ENCODE results near the gene ALDH2.
"Not testable (repeated sequence)": the region's sequence is repeated elsewhere in the genome, so short reads cannot be mapped to it uniquely, and the experiment has no call there.

Gene ALDH2

DNA sequence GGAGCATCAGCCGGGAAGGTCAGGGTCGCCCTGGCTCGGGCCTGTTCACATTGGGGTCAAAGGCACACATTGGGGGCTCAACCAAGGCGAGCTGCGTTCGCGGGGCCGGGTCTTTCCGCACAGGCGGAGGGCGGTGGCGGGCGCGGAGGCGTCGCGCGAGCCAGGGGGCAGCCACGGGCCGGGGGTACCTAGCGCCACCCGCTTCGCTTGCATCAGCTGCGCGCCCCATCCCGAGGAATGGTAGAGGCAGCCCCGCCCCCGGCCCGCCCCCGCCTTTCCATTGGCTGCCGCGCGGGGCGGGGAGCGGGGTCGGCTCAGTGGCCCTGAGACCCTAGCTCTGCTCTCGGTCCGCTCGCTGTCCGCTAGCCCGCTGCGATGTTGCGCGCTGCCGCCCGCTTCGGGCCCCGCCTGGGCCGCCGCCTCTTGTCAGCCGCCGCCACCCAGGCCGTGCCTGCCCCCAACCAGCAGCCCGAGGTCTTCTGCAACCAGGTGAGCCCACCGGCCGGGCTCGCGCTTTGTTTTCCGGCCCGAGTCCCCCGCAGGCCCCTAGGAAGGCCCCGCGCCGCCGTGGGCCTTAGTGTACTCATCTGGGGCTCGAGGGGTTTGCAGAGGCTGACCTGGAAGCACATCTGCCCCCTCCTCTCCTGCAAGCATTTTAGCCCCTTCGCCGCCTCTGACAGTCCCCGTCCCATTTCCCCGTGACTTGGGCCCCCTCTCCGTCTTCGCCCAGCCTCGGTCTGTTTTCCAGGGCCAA lies at the start of gene ALDH2:
Gene ALDH2 (plus strand): TSS at position 326 of the 754 bp plus-strand sequence. CDS start 50 bp downstream, at position 376.
- TF ChIP-seq, protein P1, sequence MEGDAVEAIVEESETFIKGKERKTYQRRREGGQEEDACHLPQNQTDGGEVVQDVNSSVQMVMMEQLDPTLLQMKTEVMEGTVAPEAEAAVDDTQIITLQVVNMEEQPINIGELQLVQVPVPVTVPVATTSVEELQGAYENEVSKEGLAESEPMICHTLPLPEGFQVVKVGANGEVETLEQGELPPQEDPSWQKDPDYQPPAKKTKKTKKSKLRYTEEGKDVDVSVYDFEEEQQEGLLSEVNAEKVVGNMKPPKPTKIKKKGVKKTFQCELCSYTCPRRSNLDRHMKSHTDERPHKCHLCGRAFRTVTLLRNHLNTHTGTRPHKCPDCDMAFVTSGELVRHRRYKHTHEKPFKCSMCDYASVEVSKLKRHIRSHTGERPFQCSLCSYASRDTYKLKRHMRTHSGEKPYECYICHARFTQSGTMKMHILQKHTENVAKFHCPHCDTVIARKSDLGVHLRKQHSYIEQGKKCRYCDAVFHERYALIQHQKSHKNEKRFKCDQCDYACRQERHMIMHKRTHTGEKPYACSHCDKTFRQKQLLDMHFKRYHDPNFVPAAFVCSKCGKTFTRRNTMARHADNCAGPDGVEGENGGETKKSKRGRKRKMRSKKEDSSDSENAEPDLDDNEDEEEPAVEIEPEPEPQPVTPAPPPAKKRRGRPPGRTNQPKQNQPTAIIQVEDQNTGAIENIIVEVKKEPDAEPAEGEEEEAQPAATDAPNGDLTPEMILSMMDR (conservative IDR thresholded peaks at IDR 0.05; ENCODE audit: low read depth, low read length) = no peak
- no peak for DNase-seq (ENCODE audit: low read depth)
- H3K4me3 ChIP-seq (ENCODE audit: low read length) = peak within 1 kb of the TSS; percentile 68

DNA sequence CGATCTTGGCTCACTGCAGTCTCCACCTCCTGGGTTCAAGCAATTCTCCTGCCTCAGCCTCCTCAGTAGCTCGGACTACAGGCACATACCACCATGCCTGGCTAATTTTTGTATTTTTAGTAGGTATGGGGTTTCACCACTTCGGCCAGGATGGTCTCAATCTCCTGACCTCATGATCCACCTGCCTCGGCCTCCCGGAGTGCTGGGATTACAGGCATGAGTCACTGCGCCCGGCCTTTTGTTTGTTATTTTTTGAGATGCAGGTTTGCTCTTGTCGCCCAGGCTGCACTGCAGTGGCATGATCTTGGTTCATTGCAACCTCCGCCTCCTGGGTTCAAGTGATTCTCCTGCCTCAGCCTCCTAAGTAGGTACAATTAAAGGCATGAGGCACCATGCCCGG lies 47.4 kb upstream of the ALDH2 start:
- not testable (repeated sequence) for H3K4me3 ChIP-seq (ENCODE audit: low read length); DNase-seq (ENCODE audit: low read depth)

DNA sequence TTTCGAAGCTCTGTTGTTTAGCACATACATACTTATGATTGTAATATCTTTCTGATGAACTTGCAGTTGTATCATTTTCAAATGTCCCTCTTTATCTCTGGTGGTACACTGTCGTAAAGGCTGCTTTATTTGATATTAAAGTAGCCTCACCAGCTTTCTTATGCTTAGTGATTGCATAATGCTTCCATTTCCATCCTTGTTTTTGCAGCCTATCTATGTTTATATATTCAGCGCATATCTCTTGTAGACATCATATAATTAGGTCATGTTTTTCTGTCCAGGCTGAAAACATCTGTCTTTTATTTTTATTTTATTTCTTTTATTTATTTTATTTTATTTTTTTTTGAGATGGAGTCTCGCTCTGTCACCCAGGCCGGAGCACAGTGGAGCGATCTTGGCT lies 46.3 kb upstream of the ALDH2 start:
- DNase-seq (ENCODE audit: low read depth) = no peak
- H3K4me3 ChIP-seq (ENCODE audit: low read length) = no peak overlapping the region
- TF ChIP-seq, protein P1 (conservative IDR thresholded peaks at IDR 0.05; ENCODE audit: low read depth, low read length) = no peak

DNA sequence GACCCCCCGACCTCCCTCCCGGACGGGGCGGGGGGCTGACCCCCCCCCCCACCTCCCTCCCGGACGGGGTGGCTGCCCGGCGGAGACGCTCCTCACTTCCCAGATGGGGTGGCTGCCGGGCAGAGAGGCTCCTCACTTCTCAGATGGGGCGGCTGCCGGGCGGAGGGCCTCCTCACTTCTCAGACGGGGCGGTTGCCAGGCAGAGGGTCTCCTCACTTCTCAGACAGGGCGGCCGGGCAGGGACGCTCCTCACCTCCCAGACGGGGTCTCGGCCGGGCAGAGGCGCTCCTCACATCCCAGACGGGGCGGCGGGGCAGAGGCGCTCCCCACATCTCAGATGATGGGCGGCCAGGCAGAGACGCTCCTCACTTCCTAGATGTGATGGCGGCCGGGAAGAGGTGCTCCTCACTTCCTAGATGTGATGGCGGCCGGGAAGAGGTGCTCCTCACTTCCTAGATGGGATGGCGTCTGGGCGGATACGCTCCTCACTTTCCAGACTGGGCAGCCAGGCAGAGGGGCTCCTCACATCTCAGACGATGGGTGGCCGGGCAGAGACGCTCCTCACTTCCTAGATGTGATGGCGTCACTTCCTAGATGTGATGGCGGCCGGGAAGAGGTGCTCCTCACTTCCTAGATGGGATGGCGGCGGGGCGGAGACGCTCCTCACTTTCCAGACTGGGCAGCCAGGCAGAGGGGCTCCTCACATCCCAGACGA lies 42.9 kb upstream of the ALDH2 start:
- H3K4me3 ChIP-seq (ENCODE audit: low read length); DNase-seq (ENCODE audit: low read depth): not testable (repeated sequence)

DNA sequence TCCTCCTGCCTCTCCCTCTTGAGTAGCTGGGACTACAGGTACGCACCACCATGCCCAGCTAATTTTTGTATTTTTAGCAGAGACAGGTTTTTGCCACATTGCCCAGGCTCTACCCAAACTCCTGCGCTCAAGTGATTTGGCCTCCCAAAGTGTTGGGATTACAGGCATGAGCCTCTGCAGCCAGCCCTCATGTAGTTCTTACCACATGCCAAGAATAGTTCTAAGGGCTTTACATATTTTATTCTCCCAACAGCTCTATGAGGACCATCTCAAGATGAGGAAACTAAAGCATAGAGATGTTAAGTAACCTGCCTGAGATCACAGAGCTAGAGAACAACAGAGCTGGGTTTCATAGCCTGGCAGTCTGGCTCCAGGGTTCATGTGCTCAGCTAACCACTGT lies 37.9 kb upstream of the ALDH2 start:
- no peak for DNase-seq (ENCODE audit: low read depth)
- TF ChIP-seq, protein P1 (conservative IDR thresholded peaks at IDR 0.05; ENCODE audit: low read depth, low read length) = no peak
- H3K4me3 ChIP-seq (ENCODE audit: low read length) = no peak overlapping the region

DNA sequence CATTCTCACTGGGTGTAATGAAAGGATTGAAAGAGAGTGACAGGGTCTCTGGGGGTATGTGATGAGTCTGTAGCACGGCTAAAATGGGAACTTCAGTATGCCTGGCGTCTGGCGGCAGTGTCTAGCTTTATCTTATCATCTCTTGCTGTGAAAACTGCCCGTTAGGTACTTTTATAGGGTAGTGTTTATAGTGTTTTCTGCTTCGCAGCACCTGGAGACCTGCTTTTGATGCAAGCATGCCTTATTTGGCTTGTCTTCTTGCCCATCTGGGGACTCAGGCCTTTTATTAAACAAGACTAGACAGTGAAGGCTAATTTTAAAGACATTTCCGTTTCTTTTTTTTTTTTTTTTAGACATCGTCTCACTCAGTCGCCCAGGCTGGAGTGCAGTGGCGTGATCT lies 36.3 kb upstream of the ALDH2 start:
- no peak for DNase-seq (ENCODE audit: low read depth)
- TF ChIP-seq, protein P1 (conservative IDR thresholded peaks at IDR 0.05; ENCODE audit: low read depth, low read length) = no peak

DNA sequence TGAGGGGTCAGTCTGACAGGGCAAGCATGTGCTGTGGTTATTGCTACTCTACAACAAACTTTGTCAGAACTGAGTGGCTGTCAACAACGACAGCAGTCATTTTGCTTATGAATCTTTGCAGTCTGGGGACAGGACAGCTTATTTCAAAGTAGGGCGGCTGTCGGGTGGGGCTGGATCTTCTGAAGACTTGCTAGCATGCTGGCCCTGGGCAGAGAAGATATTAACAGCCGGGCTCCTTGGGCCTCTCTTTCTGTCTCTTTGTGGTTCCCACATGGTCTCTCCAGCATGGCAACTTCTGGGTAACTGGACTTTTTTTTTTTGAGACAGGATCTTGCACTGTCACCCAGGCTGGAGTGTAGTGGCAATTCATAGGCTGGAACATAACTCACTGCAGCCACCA lies 33.9 kb upstream of the ALDH2 start:
- TF ChIP-seq, protein P1 (conservative IDR thresholded peaks at IDR 0.05; ENCODE audit: low read depth, low read length) = no peak
- no peak for DNase-seq (ENCODE audit: low read depth)
- no peak overlapping the region for H3K4me3 ChIP-seq (ENCODE audit: low read length)

More for the DNA sequence above, 36.3 kb upstream of the ALDH2 start:
- H3K4me3 ChIP-seq (ENCODE audit: low read length) = no peak overlapping the region

DNA sequence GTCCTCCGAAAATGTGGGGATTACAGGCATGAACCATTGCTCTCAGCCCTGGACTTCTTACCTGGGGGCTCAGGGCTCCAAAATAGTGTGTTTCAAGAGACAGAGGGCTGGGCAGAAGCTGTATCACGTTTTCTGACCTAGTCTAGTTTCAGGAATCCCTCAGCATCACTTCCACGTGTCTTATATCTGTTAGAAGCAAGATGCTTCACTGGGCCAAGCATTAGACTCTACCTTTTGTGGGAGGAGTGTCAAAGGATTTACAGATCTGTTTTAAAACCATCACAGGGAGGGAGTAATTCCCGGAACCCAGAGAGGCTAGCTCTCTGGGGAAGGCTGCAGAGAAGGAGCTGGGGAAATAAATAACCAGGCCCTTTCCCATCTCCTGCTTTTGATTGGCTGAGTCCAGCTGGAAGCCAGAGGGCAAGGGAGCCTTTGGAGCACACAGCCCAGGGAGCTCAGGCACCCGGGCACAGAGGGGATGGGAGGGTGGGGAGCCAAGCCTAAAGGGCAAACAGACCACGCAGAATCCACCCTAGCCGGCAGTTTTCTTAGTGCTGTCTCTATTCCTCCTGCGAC lies 33.3 kb upstream of the ALDH2 start:
- TF ChIP-seq, protein P1 (conservative IDR thresholded peaks at IDR 0.05; ENCODE audit: low read depth, low read length) = no peak
- no peak for DNase-seq (ENCODE audit: low read depth)
- no peak overlapping the region for H3K4me3 ChIP-seq (ENCODE audit: low read length)

DNA sequence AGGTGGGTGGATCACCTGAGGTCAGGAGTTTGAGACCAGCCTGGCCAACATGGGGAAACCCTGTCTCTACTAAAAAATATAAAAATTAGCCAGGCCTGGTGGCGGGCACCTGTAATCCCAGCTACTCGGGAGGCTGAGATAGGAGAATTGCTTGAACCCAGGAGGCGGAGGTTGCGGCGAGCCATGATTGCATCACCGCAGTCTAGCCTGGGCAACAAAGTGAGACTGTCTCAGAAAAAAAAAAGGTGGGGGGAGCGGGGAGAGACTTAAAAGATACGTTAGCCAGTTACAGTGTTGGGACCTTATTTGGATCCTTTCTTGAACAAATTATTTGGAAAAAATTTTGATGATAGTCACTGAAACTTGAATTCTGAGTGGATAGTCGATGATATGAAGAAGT lies 27.2 kb upstream of the ALDH2 start:
- DNase-seq (ENCODE audit: low read depth); H3K4me3 ChIP-seq (ENCODE audit: low read length): not testable (repeated sequence)

All from retinal pigment epithelial cell (primary cell).